UCSD-AML1 (cell line): ENCODE data around the gene RING1.

ENCODE experiments used
- DNase-seq: peaks from one replicate; lab custom pipeline; 2025; ENCODE audit not compliant: unreplicated experiment; lab: John Stamatoyannopoulos, UW

Gene RING1

GRCh38 chr6:33192105-33192646 is 16.1 kb upstream of the RING1 start, which contains the start of gene COL11A2:
Gene COL11A2, minus strand, starts transcription at chr6:33192467. Its CDS starts 227 bp downstream, at chr6:33192240.
- DNase-seq = no peak

- DNase-seq = no peak
These were observed 15.4 kb upstream of the RING1 start for GRCh38 chr6:33192671-33193602.

GRCh38 chr6:33193619-33194018 is 14.7 kb upstream of the RING1 start:
- DNase-seq = no peak

GRCh38 chr6:33194431-33194979 is 13.8 kb upstream of the RING1 start:
- DNase-seq = no peak

- DNase-seq = no peak
These were observed 12.8 kb upstream of the RING1 start for GRCh38 chr6:33195304-33196165.

GRCh38 chr6:33197431-33198048 is 10.8 kb upstream of the RING1 start:
- peak; percentile 45 for DNase-seq

- no peak for DNase-seq
These were observed 10.0 kb upstream of the RING1 start for GRCh38 chr6:33198159-33198852.

- DNase-seq = no peak
These were observed 9.4 kb upstream of the RING1 start for GRCh38 chr6:33198853-33199436.

- DNase-seq = peak; percentile 88
These were observed 8.5 kb upstream of the RING1 start for GRCh38 chr6:33199687-33200218.

- DNase-seq = peak; percentile 99
These were observed 7.8 kb upstream of the RING1 start, which contains the start of the genes RXRB and SLC39A7 for GRCh38 chr6:33200219-33201146. Gene RXRB, minus strand, starts transcription at chr6:33200665. Its CDS starts 189 bp downstream, at chr6:33200476. Gene SLC39A7, plus strand, starts transcription at chr6:33200867. Its CDS starts 379 bp downstream, at chr6:33201246.

GRCh38 chr6:33201147-33201545 is 7.2 kb upstream of the RING1 start:
- no peak for DNase-seq

- DNase-seq = no peak
These were observed 6.4 kb upstream of the RING1 start for GRCh38 chr6:33201935-33202334.

GRCh38 chr6:33202799-33203198 is 5.5 kb upstream of the RING1 start:
- DNase-seq = no peak

- DNase-seq = no peak
These were observed 4.7 kb upstream of the RING1 start for GRCh38 chr6:33203443-33204164.

GRCh38 chr6:33204165-33204414 is 4.2 kb upstream of the RING1 start:
- no peak for DNase-seq

GRCh38 chr6:33204415-33205190 is 3.7 kb upstream of the RING1 start, which contains the start of gene HSD17B8:
Gene HSD17B8, plus strand, starts transcription at chr6:33204655. Its CDS starts 14 bp downstream, at chr6:33204669.
- DNase-seq = peak; percentile 80
